ENCODE data around the gene ARHGEF7.

ARHGEF7 gene

DNA sequence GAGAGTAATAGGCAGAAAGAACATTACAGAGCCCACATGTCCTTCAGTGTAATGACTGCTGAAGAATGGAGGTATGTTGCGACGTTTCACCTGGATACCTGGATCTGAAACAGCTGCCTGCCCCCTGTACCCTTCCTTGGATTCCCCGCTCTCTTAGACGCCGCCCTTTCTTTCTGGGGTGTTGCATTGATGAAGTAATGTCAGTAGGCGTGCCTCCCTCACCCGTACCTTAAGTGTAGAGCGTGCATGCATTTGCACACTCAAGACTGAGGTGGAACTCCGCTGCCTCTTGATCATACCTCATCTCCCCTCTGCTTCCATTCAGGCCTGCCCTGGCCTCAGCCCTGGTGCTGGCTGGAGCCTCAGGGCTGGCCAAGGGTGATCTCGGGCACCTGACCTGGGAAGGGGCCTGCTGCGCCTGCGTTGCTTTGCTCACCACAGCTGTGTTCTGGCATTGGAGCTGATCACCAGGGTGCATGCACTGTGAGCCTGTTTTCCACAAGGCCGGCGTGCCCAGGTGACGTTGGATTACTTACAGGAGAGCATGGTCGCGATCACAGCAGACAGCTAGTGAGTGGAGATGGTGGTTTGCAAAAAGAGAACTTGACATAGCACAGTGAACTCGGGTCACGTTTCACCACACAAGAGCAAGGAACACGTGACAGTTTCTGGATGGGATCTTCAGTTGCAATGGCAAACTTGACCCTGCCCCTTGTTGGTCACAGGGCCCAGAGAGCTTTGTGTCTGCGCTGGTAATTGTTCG, 99.0 kb downstream of the ARHGEF7 start:
- H3K36me3 ChIP-seq: peaks cover 67% of the 10 kb centered on the region
- H3K4me3 ChIP-seq: 0 out of 2 replicates have a peak overlapping the region, but pooled peaks have one; percentile 5
- H3K27ac ChIP-seq: peak overlapping the region; percentile 39
- TF ChIP-seq Cebpa-rat (IDR thresholded peaks at IDR 0.05): no peak
- no peaks in the 10 kb centered on the region for H3K27me3 ChIP-seq
- peaks cover 82% of the 10 kb centered on the region for H3K4me1 ChIP-seq
- peaks cover 100% of the 10 kb centered on the region for H4K20me1 ChIP-seq
- H3K4me2 ChIP-seq: peak overlapping the region; percentile 80
- no peak overlapping the region; the same call in 1 of the 2 replicates for H3K9ac ChIP-seq
- no peaks in the 10 kb centered on the region for H3K9me3 ChIP-seq

- H3K27ac ChIP-seq: peak overlapping the region; percentile 25; the same call in 1 of the 2 replicates
- H3K4me1 ChIP-seq: peaks cover 76% of the 10 kb centered on the region
- H3K36me3 ChIP-seq: peaks cover 67% of the 10 kb centered on the region
- H3K9me3 ChIP-seq: no peaks in the 10 kb centered on the region
- peaks cover 100% of the 10 kb centered on the region for H4K20me1 ChIP-seq
- no peak overlapping the region for H3K4me3 ChIP-seq
- H3K27me3 ChIP-seq: no peaks in the 10 kb centered on the region
- no peak for TF ChIP-seq Cebpa-rat (IDR thresholded peaks at IDR 0.05)
- H3K4me2 ChIP-seq: peak overlapping the region; percentile 80
- H3K9ac ChIP-seq: peak overlapping the region; percentile 26; the same call in 1 of the 2 replicates
These were observed 100.3 kb downstream of the ARHGEF7 start for GRCh38 chr13:111215081-111216047.

- Histone ChIP-seq H3K9me3 (no peaks in the 10 kb centered on the region), H3K27me3 (no peaks in the 10 kb centered on the region), H4K20me1 (peaks cover 95% of the 10 kb centered on the region), H3K9ac (peak overlapping the region; percentile 32; the same call in 1 of the 2 replicates), H3K36me3 (peaks cover 63% of the 10 kb centered on the region), H3K4me1 (peaks cover 67% of the 10 kb centered on the region), H3K4me2 (peak overlapping the region; percentile 80), H3K4me3 (no peak overlapping the region), H3K27ac (no peak overlapping the region)
- no peak for TF ChIP-seq Cebpa-rat (IDR thresholded peaks at IDR 0.05)
These were observed 101.3 kb downstream of the ARHGEF7 start for GRCh38 chr13:111216166-111216960.

DNA sequence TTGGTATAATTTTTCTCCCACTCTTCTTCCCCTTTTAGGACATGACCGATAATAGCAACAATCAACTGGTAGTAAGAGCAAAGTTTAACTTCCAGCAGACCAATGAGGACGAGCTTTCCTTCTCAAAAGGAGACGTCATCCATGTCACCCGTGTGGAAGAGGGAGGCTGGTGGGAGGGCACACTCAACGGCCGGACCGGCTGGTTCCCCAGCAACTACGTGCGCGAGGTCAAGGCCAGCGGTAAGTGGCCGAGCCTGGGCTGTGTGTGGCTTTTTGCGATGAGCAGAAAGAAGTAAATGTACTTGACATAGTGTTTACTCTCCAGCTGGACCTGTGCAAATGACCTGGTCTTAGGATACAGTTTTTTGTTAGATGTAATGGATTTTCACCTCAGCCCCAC, 102.5 kb downstream of the ARHGEF7 start:
- peaks cover 60% of the 10 kb centered on the region for H3K36me3 ChIP-seq
- H3K4me1 ChIP-seq: peaks cover 60% of the 10 kb centered on the region
- no peaks in the 10 kb centered on the region for H3K27me3 ChIP-seq
- peaks cover 93% of the 10 kb centered on the region for H4K20me1 ChIP-seq
- H3K4me3 ChIP-seq: no peak overlapping the region
- no peak for TF ChIP-seq Cebpa-rat (IDR thresholded peaks at IDR 0.05)
- H3K9ac ChIP-seq: 0 out of 2 replicates have a peak overlapping the region, but pooled peaks have one; percentile 15
- H3K27ac ChIP-seq: no peak overlapping the region
- no peak overlapping the region for H3K4me2 ChIP-seq
- H3K9me3 ChIP-seq: no peaks in the 10 kb centered on the region

- Histone ChIP-seq H3K4me3 (no peak overlapping the region), H4K20me1 (peaks cover 93% of the 10 kb centered on the region), H3K36me3 (peaks cover 47% of the 10 kb centered on the region), H3K4me2 (0 out of 2 replicates have a peak overlapping the region, but pooled peaks have one; percentile 3), H3K27ac (no peak overlapping the region), H3K4me1 (peaks cover 44% of the 10 kb centered on the region), H3K9me3 (no peaks in the 10 kb centered on the region), H3K27me3 (no peaks in the 10 kb centered on the region), H3K9ac (no peak overlapping the region)
- no peak for TF ChIP-seq Cebpa-rat (IDR thresholded peaks at IDR 0.05)
These were observed 104.2 kb downstream of the ARHGEF7 start for GRCh38 chr13:111219280-111219679.

GRCh38 chr13:111219950-111220349, 104.8 kb downstream of the ARHGEF7 start:
- H3K36me3 ChIP-seq: peaks cover 53% of the 10 kb centered on the region

DNA sequence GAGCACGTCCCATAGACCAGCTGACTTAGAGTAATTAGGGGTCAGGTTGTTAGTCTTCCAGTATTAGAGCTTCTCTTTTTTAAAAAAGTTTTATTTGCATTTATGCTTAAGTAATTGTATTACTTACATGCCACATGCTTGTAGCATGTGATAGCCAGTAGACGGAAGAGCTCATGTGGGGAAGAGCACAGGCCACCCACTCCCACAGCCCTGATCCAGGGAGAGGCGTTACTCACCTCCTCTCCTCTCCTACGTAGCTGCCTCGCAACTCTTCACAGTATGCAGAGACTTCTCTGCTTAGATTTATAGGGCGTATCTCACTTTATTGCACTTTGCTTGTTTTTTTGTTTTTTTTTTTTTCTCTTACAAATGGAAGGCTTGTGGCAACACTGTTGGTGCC, 110.1 kb downstream of the ARHGEF7 start:
- Histone ChIP-seq H3K9me3 (no peaks in the 10 kb centered on the region), H3K4me3 (no peak overlapping the region), H3K4me2 (peak overlapping the region; percentile 77), H4K20me1 (peaks cover 93% of the 10 kb centered on the region), H3K9ac (no peak overlapping the region), H3K27ac (no peak overlapping the region), H3K36me3 (peaks cover 64% of the 10 kb centered on the region), H3K27me3 (no peaks in the 10 kb centered on the region), H3K4me1 (peaks cover 56% of the 10 kb centered on the region)
- TF ChIP-seq Cebpa-rat (IDR thresholded peaks at IDR 0.05): no peak

More at GRCh38 chr13:111219950-111220349, 104.8 kb downstream of the ARHGEF7 start:
- no peak overlapping the region for H3K4me2 ChIP-seq
- H3K27ac ChIP-seq: no peak overlapping the region
- H3K9me3 ChIP-seq: no peaks in the 10 kb centered on the region
- peaks cover 42% of the 10 kb centered on the region for H3K4me1 ChIP-seq
- no peak for TF ChIP-seq Cebpa-rat (IDR thresholded peaks at IDR 0.05)
- no peaks in the 10 kb centered on the region for H3K27me3 ChIP-seq
- H4K20me1 ChIP-seq: peaks cover 93% of the 10 kb centered on the region
- H3K4me3 ChIP-seq: no peak overlapping the region
- H3K9ac ChIP-seq: no peak overlapping the region

- H3K9ac ChIP-seq: no peak overlapping the region
- H3K4me2 ChIP-seq: peak overlapping the region; percentile 77
- H4K20me1 ChIP-seq: peaks cover 94% of the 10 kb centered on the region
- no peak overlapping the region for H3K27ac ChIP-seq
- H3K27me3 ChIP-seq: no peaks in the 10 kb centered on the region
- peaks cover 61% of the 10 kb centered on the region for H3K4me1 ChIP-seq
- H3K4me3 ChIP-seq: no peak overlapping the region
- TF ChIP-seq Cebpa-rat (IDR thresholded peaks at IDR 0.05): no peak
- peaks cover 65% of the 10 kb centered on the region for H3K36me3 ChIP-seq
- H3K9me3 ChIP-seq: no peaks in the 10 kb centered on the region
These were observed 110.9 kb downstream of the ARHGEF7 start for GRCh38 chr13:111225810-111226546.
